SK-N-SH (cell line): ENCODE measurements around the gene RTN4RL2.

Experiments
- EZH2phosphoT487 ChIP-seq: fragments of 200-600 bp; sonication (generic); IDR thresholded peaks from 2 replicates; pipeline ENCODE4 v1.6.1; 2017; ENCODE audit warnings: low read depth, mixed run types, mild to moderate bottlenecking, antibody characterized with exemption, moderate library complexity, borderline replicate concordance
- POLR2AphosphoS5 ChIP-seq: IDR thresholded peaks from 2 replicates; pipeline ENCODE4 v1.6.1; 2012; ENCODE audit warnings: low read depth, low read length
- TF ChIP-seq, protein P1 (sequence below): fragments of 200-600 bp; sonication (generic); IDR thresholded peaks from 2 replicates; pipeline ENCODE4 v1.6.1; 2017; ENCODE audit warnings: antibody characterized with exemption, mild to moderate bottlenecking, moderate library complexity

DNA sequence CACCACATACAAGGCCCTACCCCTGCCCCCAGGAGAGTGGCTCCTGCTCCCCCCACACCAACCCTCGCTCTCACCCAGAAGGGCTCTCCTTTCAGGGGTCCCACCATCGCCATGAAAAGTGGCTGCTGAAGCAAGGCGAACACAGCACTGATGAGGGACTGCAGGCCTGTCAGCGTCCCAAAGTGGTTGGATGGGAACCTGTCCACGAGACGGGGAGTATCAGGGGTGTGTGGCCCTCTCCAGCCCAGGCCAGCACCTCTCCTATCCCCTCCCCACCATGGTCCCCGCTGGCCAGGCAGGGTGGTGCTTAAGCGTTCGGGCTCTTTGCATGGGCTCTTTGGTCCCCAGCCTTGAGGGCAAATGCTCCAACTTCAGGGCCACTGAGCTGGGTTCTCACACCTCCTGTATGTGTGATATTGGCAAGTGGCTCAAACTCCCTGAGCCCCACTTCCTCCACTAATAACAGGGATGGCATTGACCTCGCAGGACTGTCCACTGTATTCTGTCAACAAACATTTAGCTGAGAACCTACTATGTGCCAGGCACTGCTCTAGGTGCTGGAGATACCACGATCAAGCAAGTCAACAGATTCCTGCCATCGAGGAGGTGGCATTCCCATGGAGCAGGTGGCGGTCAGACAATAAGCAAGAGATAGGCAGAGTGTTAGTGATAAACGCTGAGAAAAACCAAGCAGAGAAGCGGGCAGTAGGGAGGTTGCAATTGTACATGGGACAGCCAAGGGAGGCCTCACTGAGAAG lies 26.9 kb downstream of the RTN4RL2 start:
- TF ChIP-seq EZH2phosphoT487 (no peak), POLR2AphosphoS5 (no peak)
- TF ChIP-seq, protein P1, sequence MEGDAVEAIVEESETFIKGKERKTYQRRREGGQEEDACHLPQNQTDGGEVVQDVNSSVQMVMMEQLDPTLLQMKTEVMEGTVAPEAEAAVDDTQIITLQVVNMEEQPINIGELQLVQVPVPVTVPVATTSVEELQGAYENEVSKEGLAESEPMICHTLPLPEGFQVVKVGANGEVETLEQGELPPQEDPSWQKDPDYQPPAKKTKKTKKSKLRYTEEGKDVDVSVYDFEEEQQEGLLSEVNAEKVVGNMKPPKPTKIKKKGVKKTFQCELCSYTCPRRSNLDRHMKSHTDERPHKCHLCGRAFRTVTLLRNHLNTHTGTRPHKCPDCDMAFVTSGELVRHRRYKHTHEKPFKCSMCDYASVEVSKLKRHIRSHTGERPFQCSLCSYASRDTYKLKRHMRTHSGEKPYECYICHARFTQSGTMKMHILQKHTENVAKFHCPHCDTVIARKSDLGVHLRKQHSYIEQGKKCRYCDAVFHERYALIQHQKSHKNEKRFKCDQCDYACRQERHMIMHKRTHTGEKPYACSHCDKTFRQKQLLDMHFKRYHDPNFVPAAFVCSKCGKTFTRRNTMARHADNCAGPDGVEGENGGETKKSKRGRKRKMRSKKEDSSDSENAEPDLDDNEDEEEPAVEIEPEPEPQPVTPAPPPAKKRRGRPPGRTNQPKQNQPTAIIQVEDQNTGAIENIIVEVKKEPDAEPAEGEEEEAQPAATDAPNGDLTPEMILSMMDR = no peak
